ENCODE measurements around the gene C2CD2L. TPM values are rescaled to one million over a fixed set of nuclear protein-coding genes. Genes with fewer than 3 reads are reported as not detected.
A peak's percentile ranks its signal among the peaks of the same experiment; 100 is the strongest.

C2CD2L gene
- total RNA-seq, 1 experiment from 2014 or later, result 5.6 TPM

DNA sequence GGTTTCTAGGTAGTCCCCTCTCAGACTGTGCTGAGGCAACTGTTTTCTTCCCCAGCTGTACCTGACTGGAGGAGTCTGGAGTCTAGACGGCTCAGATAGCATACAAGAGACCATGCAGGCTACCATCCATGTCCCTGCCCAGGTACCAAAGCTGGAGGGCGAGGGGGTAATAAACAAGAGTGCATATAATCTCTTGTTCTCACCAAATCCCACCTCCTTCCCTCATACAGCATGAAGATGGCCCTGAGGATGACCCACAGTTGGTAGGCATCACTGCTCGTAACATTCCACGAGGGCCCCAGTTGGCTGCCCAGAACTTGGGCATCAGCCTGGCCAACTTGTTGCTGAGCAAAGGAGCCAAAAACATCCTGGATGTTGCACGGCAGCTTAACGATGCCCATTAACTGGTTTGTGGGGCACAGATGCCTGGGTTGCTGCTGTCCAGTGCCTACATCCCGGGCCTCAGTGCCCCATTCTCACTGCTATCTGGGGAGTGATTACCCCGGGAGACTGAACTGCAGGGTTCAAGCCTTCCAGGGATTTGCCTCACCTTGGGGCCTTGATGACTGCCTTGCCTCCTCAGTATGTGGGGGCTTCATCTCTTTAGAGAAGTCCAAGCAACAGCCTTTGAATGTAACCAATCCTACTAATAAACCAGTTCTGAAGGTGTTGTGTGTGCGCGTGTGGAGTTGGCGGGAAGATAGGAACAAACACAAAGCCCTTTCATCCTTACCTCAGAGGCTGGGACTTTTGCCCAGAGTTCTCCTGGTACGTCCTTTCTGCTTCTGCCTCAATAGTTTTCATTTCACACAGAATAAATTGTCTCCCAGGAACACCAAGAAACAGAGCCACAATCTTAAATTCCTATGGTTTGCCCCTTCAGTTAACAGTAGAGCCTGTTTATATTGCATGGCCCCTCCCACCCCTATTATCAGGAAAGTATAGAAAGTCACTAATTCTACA, 14.0 kb upstream of the C2CD2L start:
- Mint-ChIP-seq H3K27ac (peak overlapping the region in 2 of 3 experiments; percentile 89 to 92; a peak in 4 of 7 replicates), H3K4me3 (peak overlapping the region; percentile 92 to 94), H3K4me1 (peaks cover 28 to 29% of the 10 kb centered on the region in 2 experiments), H3K27me3 (ENCODE audit: low read depth) (no peaks in the 10 kb centered on the region), H3K9me3 (no peaks in the 10 kb centered on the region; a peak in 1 of 5 replicates), H3K36me3 (ENCODE audit: insufficient read depth in 1 of 3, low read depth in 3 of 3) (peaks cover 27 to 57% (median 50%) of the 10 kb centered on the region in 3 experiments)
- H4K8ac ChIP-seq (replicated peaks; ENCODE audit: insufficient read length, low read depth, low read length), result no peak overlapping the region
- H2BK20ac ChIP-seq (ENCODE audit: low read depth, low read length, poor library complexity, severe bottlenecking), result no peak overlapping the region
- H3K4me1 ChIP-seq (ENCODE audit: insufficient read depth, low read length), result no peaks in the 10 kb centered on the region; the same call in 1 of the 2 replicates
- peak overlapping the region; percentile 88 for H3K4me2 ChIP-seq (ENCODE audit: insufficient read depth, insufficient read length, low read length)
- H3K27ac ChIP-seq (ENCODE audit: insufficient read length, low read depth, low read length), result no peak overlapping the region
- H3K79me1 ChIP-seq (ENCODE audit: insufficient read depth, low read depth, low read length, poor library complexity, severe bottlenecking), result no peaks in the 10 kb centered on the region
- no peak overlapping the region for H2BK12ac ChIP-seq (ENCODE audit: insufficient read length, low read depth, low read length)
- H3K23ac ChIP-seq (ENCODE audit: insufficient read length, low read depth, low read length), result no peak overlapping the region
- no peak overlapping the region for H4K5ac ChIP-seq (ENCODE audit: insufficient read length, low read depth, low read length)
- TF ChIP-seq, protein P1, sequence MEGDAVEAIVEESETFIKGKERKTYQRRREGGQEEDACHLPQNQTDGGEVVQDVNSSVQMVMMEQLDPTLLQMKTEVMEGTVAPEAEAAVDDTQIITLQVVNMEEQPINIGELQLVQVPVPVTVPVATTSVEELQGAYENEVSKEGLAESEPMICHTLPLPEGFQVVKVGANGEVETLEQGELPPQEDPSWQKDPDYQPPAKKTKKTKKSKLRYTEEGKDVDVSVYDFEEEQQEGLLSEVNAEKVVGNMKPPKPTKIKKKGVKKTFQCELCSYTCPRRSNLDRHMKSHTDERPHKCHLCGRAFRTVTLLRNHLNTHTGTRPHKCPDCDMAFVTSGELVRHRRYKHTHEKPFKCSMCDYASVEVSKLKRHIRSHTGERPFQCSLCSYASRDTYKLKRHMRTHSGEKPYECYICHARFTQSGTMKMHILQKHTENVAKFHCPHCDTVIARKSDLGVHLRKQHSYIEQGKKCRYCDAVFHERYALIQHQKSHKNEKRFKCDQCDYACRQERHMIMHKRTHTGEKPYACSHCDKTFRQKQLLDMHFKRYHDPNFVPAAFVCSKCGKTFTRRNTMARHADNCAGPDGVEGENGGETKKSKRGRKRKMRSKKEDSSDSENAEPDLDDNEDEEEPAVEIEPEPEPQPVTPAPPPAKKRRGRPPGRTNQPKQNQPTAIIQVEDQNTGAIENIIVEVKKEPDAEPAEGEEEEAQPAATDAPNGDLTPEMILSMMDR (conservative IDR thresholded peaks at IDR 0.05), result no peak
- 0 out of 2 replicates have a peak overlapping the region, but pooled peaks have one; percentile 8 for H3K14ac ChIP-seq (ENCODE audit: insufficient read depth, low read length)
- DNase-seq, result no peak
- H2AFZ ChIP-seq (ENCODE audit: low read length), result no peak overlapping the region
- H2BK5ac ChIP-seq (ENCODE audit: insufficient read length, low read length), result no peak overlapping the region
- H3K56ac ChIP-seq (ENCODE audit: insufficient read length, low read depth, low read length), result no peak overlapping the region
- H3K27me3 ChIP-seq (ENCODE audit: insufficient read depth, low read length), result no peaks in the 10 kb centered on the region
- H3K9ac ChIP-seq (ENCODE audit: extremely low read depth, insufficient read length, low read length), result peak overlapping the region; percentile 95
- no peaks in the 10 kb centered on the region for H3K9me3 ChIP-seq (ENCODE audit: control insufficient read depth, low read depth, low read length)
- no peak overlapping the region for H2AK5ac ChIP-seq (ENCODE audit: insufficient read length, low read length)
- peaks cover 20% of the 10 kb centered on the region; the same call in 1 of the 2 replicates for H3K79me2 ChIP-seq (ENCODE audit: insufficient read depth, low read length)
- H2BK120ac ChIP-seq (ENCODE audit: low read depth, low read length, poor library complexity, severe bottlenecking), result no peak overlapping the region
- no peak overlapping the region for H4K91ac ChIP-seq (ENCODE audit: insufficient read length, low read depth, low read length)
- H3K4ac ChIP-seq (ENCODE audit: low read depth, low read length), result no peak overlapping the region
- no peak overlapping the region for H3T11ph ChIP-seq (ENCODE audit: low read length)
- H4K20me1 ChIP-seq (ENCODE audit: control insufficient read depth, insufficient read depth, insufficient read length), result no peaks in the 10 kb centered on the region
- H3K18ac ChIP-seq (ENCODE audit: insufficient read length, low read depth, low read length), result no peak overlapping the region
- WGBS (ENCODE audit: extremely low coverage, insufficient read length, low lambda C conversion rate), result no CpG with 5 or more reads among the region's 12 CpGs
- no peak overlapping the region for H2BK15ac ChIP-seq (ENCODE audit: low read depth, low read length)
- peaks cover 13% of the 10 kb centered on the region for H3K23me2 ChIP-seq (ENCODE audit: insufficient read length, low read depth, low read length, poor library complexity, severe bottlenecking)

Data from H9 (cell line).